Right lobe of liver (tissue), 4 donors: Measurements from ENCODE around the gene SPATS2.

Experiments
- POLR2A ChIP-seq: fragments of 450-650 bp; IDR thresholded peaks from one replicate; pipeline ENCODE4 v1.6.1; 2017; ENCODE audit warnings: antibody characterized with exemption, mild to moderate bottlenecking
- TF ChIP-seq, protein P1 (sequence below), 4 donors: fragments of 200-600 bp in 3 of 4; fragments of 450-650 bp in 1 of 4; IDR thresholded peaks; one replicate each; pipeline versions ENCODE4 v1.5.1 to v1.8.0; 2016 to 2022; ENCODE audit warnings: antibody characterized with exemption in 4 of 4, mild to moderate bottlenecking in 2 of 4
- donor health status: DM: no; HTN: no; CAD: no.
- donor health status: DM: no; HTN: no; CAD: no.
- donor health status: DM: no; HTN: yes; CAD: no.

DNA sequence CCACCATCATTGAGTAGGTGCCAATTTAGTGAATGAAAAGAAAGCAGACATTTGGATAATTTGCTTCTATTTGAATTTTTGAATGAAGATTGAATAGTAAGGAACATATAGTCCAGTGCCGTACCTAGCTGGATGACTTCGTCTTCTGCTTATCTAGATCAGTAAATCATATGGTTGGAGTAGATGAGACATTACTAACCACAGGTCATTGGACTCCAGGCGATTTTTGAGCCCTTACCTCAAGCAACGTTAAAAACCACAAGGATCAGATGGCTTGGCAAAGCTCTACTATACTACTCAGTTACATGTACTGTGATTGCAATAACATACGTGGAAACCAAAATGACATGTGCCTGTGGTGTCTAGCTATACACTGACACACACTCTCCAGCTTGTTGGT lies 1.7 kb upstream of the SPATS2 start:
- TF ChIP-seq, protein P1, sequence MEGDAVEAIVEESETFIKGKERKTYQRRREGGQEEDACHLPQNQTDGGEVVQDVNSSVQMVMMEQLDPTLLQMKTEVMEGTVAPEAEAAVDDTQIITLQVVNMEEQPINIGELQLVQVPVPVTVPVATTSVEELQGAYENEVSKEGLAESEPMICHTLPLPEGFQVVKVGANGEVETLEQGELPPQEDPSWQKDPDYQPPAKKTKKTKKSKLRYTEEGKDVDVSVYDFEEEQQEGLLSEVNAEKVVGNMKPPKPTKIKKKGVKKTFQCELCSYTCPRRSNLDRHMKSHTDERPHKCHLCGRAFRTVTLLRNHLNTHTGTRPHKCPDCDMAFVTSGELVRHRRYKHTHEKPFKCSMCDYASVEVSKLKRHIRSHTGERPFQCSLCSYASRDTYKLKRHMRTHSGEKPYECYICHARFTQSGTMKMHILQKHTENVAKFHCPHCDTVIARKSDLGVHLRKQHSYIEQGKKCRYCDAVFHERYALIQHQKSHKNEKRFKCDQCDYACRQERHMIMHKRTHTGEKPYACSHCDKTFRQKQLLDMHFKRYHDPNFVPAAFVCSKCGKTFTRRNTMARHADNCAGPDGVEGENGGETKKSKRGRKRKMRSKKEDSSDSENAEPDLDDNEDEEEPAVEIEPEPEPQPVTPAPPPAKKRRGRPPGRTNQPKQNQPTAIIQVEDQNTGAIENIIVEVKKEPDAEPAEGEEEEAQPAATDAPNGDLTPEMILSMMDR (IDR thresholded peaks at IDR 0.05) = no peak
- no peak for TF ChIP-seq POLR2A
